ENCODE results near the gene GSS. TPM values are rescaled to one million over a fixed set of nuclear protein-coding genes. Genes with fewer than 3 reads are reported as not detected.

Gene GSS
- polyA plus RNA-seq (2013, experiment 1 of 2), result 24.1 TPM
- polyA plus RNA-seq (2013, experiment 2 of 2), result 24.0 TPM

GRCh38 chr20:34955231-34956040 lies at the start of gene GSS, which contains the start of gene MYH7B:
GSS (minus strand) TSS chr20:34955806; CDS start chr20:34951852, 3,954 bp downstream.
MYH7B (plus strand) TSS chr20:34955868; CDS start chr20:34978006, 22,138 bp downstream.
- Histone ChIP-seq H3K4ac (ENCODE audit: low read depth, low read length) (peak within 1 kb of the TSS; percentile 41), H3K4me2 (ENCODE audit: low read length) (peak within 1 kb of the TSS; percentile 69), H3K79me1 (ENCODE audit: low read length) (no peaks in the 10 kb centered on the region), H4K5ac (ENCODE audit: low read length) (no peak within 1 kb of the TSS), H3K9ac (ENCODE audit: low read length) (peak within 1 kb of the TSS; percentile 92), H3K56ac (ENCODE audit: low read length) (peak within 1 kb of the TSS; percentile 89), H3K18ac (ENCODE audit: low read length) (peak within 1 kb of the TSS; percentile 53), H3K4me3 (ENCODE audit: low read length) (peak within 1 kb of the TSS; percentile 39), H3K27ac (ENCODE audit: low read depth, low read length) (peak within 1 kb of the TSS; percentile 67), H2BK120ac (ENCODE audit: low read depth, low read length) (no peak within 1 kb of the TSS), H3K27me3 (ENCODE audit: insufficient read depth, low read length, poor library complexity) (no peaks in the 10 kb centered on the region), H3K23ac (ENCODE audit: low read length) (no peak within 1 kb of the TSS), H3K79me2 (ENCODE audit: control insufficient read depth, insufficient read depth, low read length) (no peaks in the 10 kb centered on the region), H2BK15ac (replicated peaks; ENCODE audit: low read depth) (no peak within 1 kb of the TSS), H2BK5ac (ENCODE audit: low read length) (peak within 1 kb of the TSS; percentile 46), H3K4me1 (ENCODE audit: control insufficient read depth, low read depth, low read length) (peaks cover 2% of the 10 kb centered on the region), H3K36me3 (ENCODE audit: control insufficient read depth, insufficient read depth, low read length) (no peaks in the 10 kb centered on the region), H4K8ac (ENCODE audit: low read depth, low read length) (no peak within 1 kb of the TSS), H2AK5ac (ENCODE audit: low read length) (no peak within 1 kb of the TSS)
- DNase-seq, result peak; percentile 99
- WGBS (ENCODE audit: extremely low coverage, insufficient coverage, low lambda C conversion rate), result no CpG with 5 or more reads among the region's 62 CpGs

- Histone ChIP-seq H3K4me3 (ENCODE audit: low read length) (no peak overlapping the region), H3K79me2 (ENCODE audit: control insufficient read depth, insufficient read depth, low read length) (no peaks in the 10 kb centered on the region), H2AK5ac (ENCODE audit: low read length) (no peak overlapping the region), H3K23ac (ENCODE audit: low read length) (no peak overlapping the region), H2BK15ac (replicated peaks; ENCODE audit: low read depth) (no peak overlapping the region), H3K9ac (ENCODE audit: low read length) (no peak overlapping the region), H3K18ac (ENCODE audit: low read length) (no peak overlapping the region), H4K5ac (ENCODE audit: low read length) (no peak overlapping the region), H3K4me1 (ENCODE audit: control insufficient read depth, low read depth, low read length) (no peaks in the 10 kb centered on the region), H3K27ac (ENCODE audit: low read depth, low read length) (no peak overlapping the region), H3K4ac (ENCODE audit: low read depth, low read length) (no peak overlapping the region), H2BK5ac (ENCODE audit: low read length) (no peak overlapping the region), H3K36me3 (ENCODE audit: control insufficient read depth, insufficient read depth, low read length) (peaks cover 23% of the 10 kb centered on the region), H3K27me3 (ENCODE audit: insufficient read depth, low read length, poor library complexity) (no peaks in the 10 kb centered on the region), H2BK120ac (ENCODE audit: low read depth, low read length) (no peak overlapping the region), H4K8ac (ENCODE audit: low read depth, low read length) (no peak overlapping the region), H3K79me1 (ENCODE audit: low read length) (no peaks in the 10 kb centered on the region), H3K56ac (ENCODE audit: low read length) (no peak overlapping the region), H3K4me2 (ENCODE audit: low read length) (no peak overlapping the region)
- no CpG with 5 or more reads among the region's 20 CpGs for WGBS (ENCODE audit: extremely low coverage, insufficient coverage, low lambda C conversion rate)
- no peak for DNase-seq
These were observed 49.3 kb upstream of the GSS start for GRCh38 chr20:35004749-35005462.

GRCh38 chr20:35004051-35004725 lies 48.6 kb upstream of the GSS start:
- Histone ChIP-seq H3K18ac (ENCODE audit: low read length) (no peak overlapping the region), H4K8ac (ENCODE audit: low read depth, low read length) (no peak overlapping the region), H3K4me1 (ENCODE audit: control insufficient read depth, low read depth, low read length) (no peaks in the 10 kb centered on the region), H3K27ac (ENCODE audit: low read depth, low read length) (no peak overlapping the region), H3K27me3 (ENCODE audit: insufficient read depth, low read length, poor library complexity) (no peaks in the 10 kb centered on the region), H3K79me2 (ENCODE audit: control insufficient read depth, insufficient read depth, low read length) (no peaks in the 10 kb centered on the region), H3K4ac (ENCODE audit: low read depth, low read length) (no peak overlapping the region), H2BK120ac (ENCODE audit: low read depth, low read length) (no peak overlapping the region), H3K4me3 (ENCODE audit: low read length) (no peak overlapping the region), H3K23ac (ENCODE audit: low read length) (no peak overlapping the region), H3K56ac (ENCODE audit: low read length) (no peak overlapping the region), H2AK5ac (ENCODE audit: low read length) (no peak overlapping the region), H3K9ac (ENCODE audit: low read length) (no peak overlapping the region), H3K36me3 (ENCODE audit: control insufficient read depth, insufficient read depth, low read length) (peaks cover 19% of the 10 kb centered on the region), H3K79me1 (ENCODE audit: low read length) (no peaks in the 10 kb centered on the region), H4K5ac (ENCODE audit: low read length) (no peak overlapping the region), H2BK15ac (replicated peaks; ENCODE audit: low read depth) (no peak overlapping the region), H3K4me2 (ENCODE audit: low read length) (no peak overlapping the region), H2BK5ac (ENCODE audit: low read length) (no peak overlapping the region)
- DNase-seq, result no peak
- WGBS (ENCODE audit: extremely low coverage, insufficient coverage, low lambda C conversion rate), result no CpG with 5 or more reads among the region's 18 CpGs

DNA sequence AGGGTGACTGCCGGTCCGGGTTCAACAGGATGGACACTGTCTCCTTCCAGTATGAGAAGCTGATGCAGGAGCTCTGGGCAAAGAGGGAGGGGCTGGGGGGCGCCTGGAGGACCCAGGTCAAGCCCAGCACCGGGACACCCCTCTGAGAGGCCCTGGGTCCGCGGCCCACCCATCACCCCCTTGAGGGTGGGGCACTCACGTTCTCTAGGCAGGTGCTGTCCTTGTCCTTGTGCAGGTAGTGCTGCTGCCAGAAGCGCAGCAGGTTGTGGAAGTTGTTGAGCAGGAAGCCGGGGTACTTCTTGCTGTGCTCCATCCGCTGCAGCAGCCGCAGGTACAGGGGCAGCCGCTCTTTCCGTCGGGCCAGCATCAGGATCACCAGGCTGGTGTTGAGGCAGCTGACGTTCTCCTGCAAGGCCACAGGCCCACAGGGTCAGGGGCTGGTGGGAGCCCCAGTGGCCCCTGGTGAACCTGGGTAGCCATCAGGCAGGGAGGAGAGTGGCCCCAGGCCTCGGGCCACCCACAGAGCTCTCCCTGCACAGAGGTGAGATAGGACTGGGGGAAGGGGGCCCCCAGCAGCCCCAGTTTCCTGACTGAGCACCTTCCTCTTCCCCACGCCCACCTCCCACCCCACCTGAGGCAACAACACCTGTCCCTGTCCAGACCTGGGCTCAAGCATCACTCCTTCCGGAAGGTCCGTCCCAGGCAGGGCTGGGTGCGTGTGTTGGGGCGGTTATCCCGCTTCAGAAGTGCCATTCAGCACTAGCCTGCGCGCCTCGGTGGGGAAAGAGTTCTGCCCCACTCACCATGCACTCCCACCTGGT lies 47.8 kb upstream of the GSS start:
- Histone ChIP-seq H2AK5ac (ENCODE audit: low read length) (no peak overlapping the region), H3K27ac (ENCODE audit: low read depth, low read length) (no peak overlapping the region), H3K4me2 (ENCODE audit: low read length) (no peak overlapping the region), H2BK15ac (replicated peaks; ENCODE audit: low read depth) (no peak overlapping the region), H3K79me1 (ENCODE audit: low read length) (no peaks in the 10 kb centered on the region), H3K27me3 (ENCODE audit: insufficient read depth, low read length, poor library complexity) (no peaks in the 10 kb centered on the region), H3K9ac (ENCODE audit: low read length) (no peak overlapping the region), H3K4me3 (ENCODE audit: low read length) (no peak overlapping the region), H2BK120ac (ENCODE audit: low read depth, low read length) (no peak overlapping the region), H3K56ac (ENCODE audit: low read length) (no peak overlapping the region), H2BK5ac (ENCODE audit: low read length) (no peak overlapping the region), H3K4ac (ENCODE audit: low read depth, low read length) (no peak overlapping the region), H3K4me1 (ENCODE audit: control insufficient read depth, low read depth, low read length) (no peaks in the 10 kb centered on the region), H3K18ac (ENCODE audit: low read length) (no peak overlapping the region), H4K8ac (ENCODE audit: low read depth, low read length) (no peak overlapping the region), H3K36me3 (ENCODE audit: control insufficient read depth, insufficient read depth, low read length) (peaks cover 16% of the 10 kb centered on the region), H3K23ac (ENCODE audit: low read length) (no peak overlapping the region), H4K5ac (ENCODE audit: low read length) (no peak overlapping the region), H3K79me2 (ENCODE audit: control insufficient read depth, insufficient read depth, low read length) (no peaks in the 10 kb centered on the region)
- WGBS (ENCODE audit: extremely low coverage, insufficient coverage, low lambda C conversion rate), result no CpG with 5 or more reads among the region's 25 CpGs
- no peak for DNase-seq

- no peak for DNase-seq
- Histone ChIP-seq H3K4ac (ENCODE audit: low read depth, low read length) (no peak overlapping the region), H2BK120ac (ENCODE audit: low read depth, low read length) (no peak overlapping the region), H3K36me3 (ENCODE audit: control insufficient read depth, insufficient read depth, low read length) (peaks cover 16% of the 10 kb centered on the region), H3K79me1 (ENCODE audit: low read length) (no peaks in the 10 kb centered on the region), H3K9ac (ENCODE audit: low read length) (no peak overlapping the region), H3K4me2 (ENCODE audit: low read length) (no peak overlapping the region), H3K4me1 (ENCODE audit: control insufficient read depth, low read depth, low read length) (no peaks in the 10 kb centered on the region), H4K8ac (ENCODE audit: low read depth, low read length) (no peak overlapping the region), H2BK5ac (ENCODE audit: low read length) (no peak overlapping the region), H3K23ac (ENCODE audit: low read length) (no peak overlapping the region), H3K4me3 (ENCODE audit: low read length) (no peak overlapping the region), H3K79me2 (ENCODE audit: control insufficient read depth, insufficient read depth, low read length) (no peaks in the 10 kb centered on the region), H2BK15ac (replicated peaks; ENCODE audit: low read depth) (no peak overlapping the region), H3K27me3 (ENCODE audit: insufficient read depth, low read length, poor library complexity) (no peaks in the 10 kb centered on the region), H3K27ac (ENCODE audit: low read depth, low read length) (no peak overlapping the region), H3K56ac (ENCODE audit: low read length) (no peak overlapping the region), H2AK5ac (ENCODE audit: low read length) (no peak overlapping the region), H4K5ac (ENCODE audit: low read length) (no peak overlapping the region), H3K18ac (ENCODE audit: low read length) (no peak overlapping the region)
- WGBS (ENCODE audit: extremely low coverage, insufficient coverage, low lambda C conversion rate), result no CpG with 5 or more reads among the region's 10 CpGs
These were observed 47.0 kb upstream of the GSS start for GRCh38 chr20:35002426-35003210.

Measured in mesendoderm (in vitro differentiated cells).